Measurements from ENCODE around the gene DRD4.

The DRD4 gene

DNA sequence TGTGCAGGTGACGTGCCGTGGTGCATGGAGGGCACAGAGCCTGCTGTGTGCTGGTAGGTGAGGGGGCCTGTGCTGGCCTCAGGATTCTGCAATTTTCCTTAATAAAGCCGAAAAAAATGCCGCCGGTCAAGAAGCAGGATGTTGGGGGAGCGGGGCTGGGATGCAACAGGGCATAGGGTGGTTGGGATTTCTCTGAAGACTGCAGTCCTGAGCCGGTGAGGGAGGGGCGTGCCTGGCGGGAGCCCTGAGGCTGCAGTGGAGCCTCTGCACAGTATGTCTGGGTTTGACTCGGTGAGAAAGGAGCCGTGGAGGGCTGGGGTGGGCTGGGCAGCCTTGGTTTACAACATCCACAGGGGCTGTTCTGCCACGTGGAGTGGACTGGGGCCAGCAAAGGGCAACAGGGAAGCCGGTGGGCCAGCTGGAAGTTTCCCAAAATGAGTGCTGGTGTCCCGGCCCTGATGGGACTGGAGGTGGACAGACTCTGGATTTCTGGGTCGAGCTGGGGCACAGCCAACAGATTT lies 13.7 kb upstream of the DRD4 start:
- DNase-seq (ENCODE audit: low spot score) = no peak

DNA sequence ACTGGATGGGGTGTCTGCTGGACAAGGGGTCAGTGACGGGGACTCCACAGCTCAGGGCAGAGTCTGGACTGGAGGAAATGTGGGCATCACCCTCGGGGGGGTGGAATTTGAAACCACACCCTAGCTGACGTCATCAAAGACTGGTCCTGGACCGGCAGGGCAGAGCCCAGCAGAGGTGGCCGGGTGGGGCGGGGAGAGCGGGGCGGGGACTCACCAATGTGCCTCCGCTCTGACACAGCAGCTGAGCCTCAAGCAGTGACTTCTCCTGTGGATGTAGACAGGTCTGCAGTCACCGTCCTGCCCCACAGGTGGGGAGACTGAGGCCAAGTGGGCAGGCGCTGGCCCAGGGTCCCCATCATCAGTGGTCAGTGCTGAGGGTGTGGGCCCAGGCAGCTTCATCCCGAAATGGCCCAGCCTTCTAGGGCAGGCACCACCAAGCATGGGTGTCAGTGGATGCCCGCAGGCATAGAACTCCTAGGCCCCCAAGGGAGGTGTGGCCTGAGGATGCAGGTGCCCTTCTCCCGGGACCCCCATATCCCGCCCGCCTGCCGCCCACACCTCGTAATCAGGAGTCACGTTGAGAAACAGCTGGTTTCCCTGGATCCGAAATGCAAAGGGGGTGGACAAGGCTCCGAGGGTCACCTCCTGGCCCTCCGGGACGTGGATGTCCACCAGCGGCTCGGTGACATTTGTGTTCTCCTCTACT lies 12.9 kb upstream of the DRD4 start:
- no peak for DNase-seq (ENCODE audit: low spot score)

DNA sequence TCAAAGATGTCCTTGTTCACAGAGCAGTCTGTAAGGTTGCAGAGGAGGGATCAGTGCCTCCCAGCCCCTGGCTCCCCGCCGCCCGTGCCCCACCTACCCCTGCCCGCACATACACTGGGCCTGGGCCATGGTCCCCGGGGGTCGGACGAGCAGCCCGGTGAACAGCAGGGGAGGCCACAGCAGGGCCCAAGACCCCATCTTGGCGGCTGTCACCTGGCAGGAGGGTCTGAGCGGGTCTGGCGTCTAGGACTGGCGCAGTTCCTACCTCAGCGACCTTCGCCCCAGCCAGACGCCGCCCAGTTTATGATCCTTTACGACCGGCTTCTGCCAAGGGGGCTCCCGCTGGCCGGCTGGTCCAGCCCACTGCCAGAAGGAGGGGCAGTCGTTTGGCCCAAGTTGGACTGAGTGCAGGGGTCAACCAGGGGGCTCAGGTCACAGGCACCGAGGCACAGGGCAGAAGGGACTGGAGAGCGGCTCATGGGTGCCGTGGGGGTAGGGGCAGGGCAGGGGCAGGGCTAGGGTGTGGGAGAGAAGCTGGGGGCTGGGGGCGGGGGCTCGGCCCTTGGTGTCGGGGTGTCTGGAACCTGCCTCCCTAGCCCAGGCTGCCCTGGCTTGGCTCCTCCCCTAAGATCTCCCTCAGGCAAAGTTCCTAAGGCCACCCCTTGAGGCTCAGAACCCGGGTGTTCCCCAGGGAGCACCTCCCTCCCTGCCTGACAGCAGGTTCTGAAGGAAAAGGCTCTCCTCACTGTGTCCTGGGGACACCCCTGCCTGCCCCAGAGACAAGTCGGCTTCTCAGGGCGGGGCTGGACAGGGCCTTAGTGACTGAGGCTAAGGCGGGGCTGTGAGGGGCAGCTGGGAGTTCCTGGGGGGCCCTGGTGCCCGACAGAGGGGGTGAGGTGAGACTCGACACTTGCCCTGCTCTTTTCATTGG lies 12.1 kb upstream of the DRD4 start, which contains the start of gene CDHR5:
Gene CDHR5, minus strand, starts transcription at position 251 of the 931 bp plus-strand sequence. Its CDS starts 53 bp downstream, at position 198.
- no peak for DNase-seq (ENCODE audit: low spot score)

DNA sequence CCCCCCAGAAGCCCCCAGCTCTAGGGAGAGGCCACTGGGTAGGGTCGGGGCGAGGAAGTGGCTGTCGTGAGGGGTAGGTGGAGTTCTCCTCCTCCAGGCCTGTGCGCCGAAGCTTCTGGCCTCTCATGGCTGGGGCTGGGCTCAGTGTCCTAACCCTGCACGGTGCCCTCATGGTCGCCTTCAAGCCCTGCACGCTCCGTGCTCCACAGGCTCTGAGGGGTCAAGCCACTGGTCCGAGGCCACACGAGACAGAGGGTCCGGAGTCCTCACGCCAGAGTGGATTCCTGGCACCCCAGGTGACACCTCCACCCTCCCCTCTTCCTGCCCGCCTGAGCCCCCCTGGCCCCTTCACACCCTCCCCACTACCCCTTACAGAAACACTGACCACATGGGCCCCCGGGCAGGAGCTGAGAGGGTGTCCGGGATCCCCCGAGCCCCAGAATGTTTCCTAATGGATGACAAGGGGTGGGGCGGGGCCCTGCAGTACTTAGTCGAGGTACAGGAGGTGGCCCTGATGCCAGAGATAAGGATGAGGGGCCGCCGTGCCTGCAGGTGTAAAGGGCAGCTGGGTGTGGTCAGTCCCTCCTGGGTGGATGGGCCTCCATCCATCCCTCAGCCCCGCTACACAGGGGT lies 11.3 kb upstream of the DRD4 start:
- DNase-seq (ENCODE audit: low spot score) = no peak

DNA sequence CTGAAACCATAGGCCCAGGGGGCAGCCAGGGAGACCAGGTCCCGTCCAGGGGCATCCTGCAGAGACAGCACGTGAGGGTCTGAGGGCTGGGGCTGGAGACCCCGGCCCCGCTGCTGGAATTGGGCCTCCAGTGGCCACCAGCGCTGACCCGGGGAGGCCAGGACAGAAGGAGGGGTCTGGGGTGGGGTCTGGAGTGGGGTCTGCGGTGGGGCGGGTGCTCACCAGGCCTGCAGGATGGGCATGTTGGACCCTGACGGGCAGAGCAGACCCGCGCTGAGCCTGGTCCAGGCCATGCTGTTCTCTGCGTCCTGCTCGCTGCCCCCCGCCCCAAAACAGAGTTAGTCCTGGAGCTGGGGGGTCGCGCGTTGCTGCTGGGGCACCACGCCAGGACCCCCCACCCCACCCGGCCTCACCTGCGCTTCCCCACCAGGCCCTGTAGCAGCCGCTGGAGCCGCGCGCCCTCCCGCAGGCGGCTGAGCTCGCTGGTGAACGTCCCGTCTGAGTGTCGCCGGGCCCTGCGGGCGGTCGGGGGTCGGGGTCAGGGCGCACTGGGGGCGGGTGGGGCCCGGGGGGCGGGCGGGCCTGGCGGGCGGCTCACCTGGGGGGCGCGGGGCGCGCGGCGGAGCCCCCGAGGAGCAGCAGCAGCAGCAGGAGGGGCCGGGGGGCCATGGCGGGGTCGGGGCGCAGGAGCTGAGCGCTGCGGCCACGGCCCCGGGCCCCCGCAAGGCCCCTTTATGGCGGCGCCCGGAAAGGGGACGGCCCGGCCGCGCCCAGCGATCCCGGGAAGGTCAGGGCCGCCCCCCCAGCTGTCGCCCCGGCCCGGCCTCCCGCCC lies 10.4 kb upstream of the DRD4 start, which contains the start of gene SCT:
Gene SCT, minus strand, starts transcription at position 707 of the 833 bp plus-strand sequence. Its CDS starts 38 bp downstream, at position 669.
- DNase-seq (ENCODE audit: low spot score) = no peak

- no peak for DNase-seq (ENCODE audit: low spot score)
These were observed 9.8 kb upstream of the DRD4 start for GRCh38 chr11:627308-627576.

- DNase-seq (ENCODE audit: low spot score) = no peak
These were observed 9.0 kb upstream of the DRD4 start for GRCh38 chr11:628056-628455.

DNA sequence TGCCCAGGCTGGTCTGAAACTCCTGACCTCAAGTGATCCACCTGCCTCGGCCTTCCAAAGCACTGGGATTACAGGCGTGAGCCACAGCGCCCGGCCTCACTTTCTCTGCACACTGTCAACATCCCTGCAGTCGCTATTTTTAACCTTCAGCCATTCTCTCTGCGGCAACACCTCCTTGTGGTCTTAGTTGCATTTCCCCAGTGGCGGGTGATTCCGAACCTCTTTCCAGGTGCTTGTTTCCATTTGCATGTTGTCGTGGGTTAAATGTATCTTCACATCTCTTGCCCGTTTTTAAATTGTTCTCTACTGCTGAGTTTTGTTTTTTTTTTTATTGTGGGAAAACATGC lies 7.9 kb upstream of the DRD4 start:
- DNase-seq (ENCODE audit: low spot score) = no peak

GRCh38 chr11:630871-631270 lies 6.2 kb upstream of the DRD4 start:
- no peak for DNase-seq (ENCODE audit: low spot score)

DNA sequence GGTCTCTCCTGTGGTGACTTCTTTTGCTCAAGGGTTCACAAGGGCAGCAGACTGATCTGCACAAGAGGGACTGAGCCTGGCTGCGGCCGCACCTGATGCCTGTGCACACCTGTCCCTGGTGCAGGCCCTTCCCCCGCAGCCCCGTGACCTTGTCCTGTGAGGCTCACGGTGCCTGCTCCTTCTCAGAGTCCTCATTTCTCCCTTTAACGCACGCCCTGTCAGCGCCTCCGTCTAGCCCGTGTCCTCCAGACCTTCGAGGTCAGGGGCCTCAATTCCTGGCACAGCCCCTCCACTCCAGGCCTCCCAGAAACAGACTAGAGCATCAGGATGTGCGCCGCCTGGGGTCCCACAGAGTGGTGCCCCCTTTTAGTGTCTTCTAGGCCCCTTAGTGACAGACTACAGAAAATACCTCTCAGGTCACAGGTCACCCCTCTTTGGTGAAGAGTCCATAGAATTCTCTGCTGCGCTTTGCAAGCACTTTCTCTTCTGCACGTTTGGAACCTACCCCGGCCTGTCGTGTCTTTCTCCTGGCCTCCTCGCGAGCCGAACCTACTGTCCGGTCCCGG lies 1.0 kb upstream of the DRD4 start:
- no peak for DNase-seq (ENCODE audit: low spot score)

DNA sequence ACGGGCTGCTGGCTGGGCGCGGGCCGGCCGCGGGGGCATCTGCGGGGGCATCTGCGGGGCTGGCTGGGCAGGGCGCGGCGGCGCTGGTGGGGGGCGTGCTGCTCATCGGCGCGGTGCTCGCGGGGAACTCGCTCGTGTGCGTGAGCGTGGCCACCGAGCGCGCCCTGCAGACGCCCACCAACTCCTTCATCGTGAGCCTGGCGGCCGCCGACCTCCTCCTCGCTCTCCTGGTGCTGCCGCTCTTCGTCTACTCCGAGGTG lies 194 bp downstream of the DRD4 start:
- DNase-seq (ENCODE audit: low spot score) = no peak

DNA sequence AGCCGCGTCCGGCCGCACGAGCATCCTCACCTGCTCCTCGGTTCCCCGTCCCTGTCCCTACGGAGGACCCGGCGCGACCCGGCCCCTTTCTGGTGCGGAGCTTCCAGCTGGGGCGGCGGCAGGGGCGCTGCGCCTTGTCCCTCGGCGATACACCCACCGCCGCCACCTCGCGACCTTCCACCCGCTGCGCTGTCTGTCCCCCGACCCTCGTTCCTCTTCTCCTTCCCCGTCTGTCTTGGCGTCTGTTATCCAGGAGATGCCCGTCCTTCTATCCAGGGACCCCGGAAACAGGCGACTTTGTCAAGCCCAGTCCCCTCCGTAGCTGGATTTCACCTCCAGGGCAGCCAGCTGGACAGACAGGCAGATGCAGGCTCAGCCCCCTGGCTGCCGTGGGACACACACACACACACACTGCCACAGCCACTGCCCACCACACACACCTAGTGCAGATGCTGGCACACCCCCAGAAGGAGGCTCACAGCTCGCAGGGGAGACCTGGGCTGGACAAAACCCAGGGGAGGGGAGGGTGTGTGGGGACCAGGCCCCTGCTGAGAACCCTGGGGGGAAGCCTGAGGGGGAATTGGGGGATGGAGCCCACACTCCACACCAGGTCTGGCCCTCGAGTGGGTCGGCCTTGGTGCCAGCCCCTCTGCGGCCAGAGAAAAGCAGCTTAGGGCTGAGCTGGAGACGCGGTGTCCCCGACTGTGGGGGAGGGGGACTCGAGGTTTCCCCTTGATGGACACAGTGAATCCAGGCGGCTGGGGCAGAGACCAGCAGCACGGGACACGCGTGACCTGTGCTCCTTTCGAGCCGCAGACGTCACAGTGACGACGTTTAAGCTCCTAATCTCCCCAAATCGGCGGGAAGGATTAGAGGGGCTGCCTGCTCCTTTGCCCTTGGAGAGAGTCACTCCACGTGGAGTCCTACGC lies 788 bp downstream of the DRD4 start:
- no peak for DNase-seq (ENCODE audit: low spot score)

DNA sequence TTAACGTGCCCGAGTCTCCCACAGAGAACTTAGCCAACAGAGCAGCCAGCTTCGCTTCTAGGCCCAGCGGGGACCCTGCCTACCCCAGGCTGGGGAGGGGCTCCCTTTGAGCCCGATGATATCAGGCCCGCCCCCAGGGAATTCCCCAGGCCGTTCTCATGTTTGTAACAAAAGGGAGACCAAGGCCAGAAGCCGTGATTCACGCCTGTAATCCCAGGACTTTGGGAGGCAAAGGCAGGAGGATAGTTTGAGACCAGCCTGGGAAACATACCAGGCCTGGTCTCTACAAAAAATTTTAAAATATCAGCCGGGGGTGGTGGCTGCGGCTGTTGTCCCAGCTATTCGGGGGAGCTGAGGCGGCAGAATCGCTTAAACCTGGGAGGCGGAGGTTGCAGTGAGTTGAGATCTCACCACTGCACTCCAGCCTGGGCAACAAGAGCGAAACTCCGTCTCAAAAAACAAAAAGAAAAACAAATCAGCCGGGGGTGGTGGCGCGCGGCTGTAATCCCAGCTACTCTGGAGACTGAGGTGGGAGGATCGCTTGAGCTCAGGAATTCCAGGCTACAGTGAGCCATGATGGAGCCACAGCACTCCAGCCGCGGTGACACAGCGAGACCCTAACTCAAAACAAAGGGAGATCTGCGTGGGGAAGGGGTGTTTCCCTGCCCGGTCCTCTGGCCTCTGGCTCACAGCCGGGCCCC lies 1.7 kb downstream of the DRD4 start:
- DNase-seq (ENCODE audit: low spot score) = no peak

- no peak for DNase-seq (ENCODE audit: low spot score)
These were observed 2.4 kb downstream of the DRD4 start for GRCh38 chr11:639332-639955.

DNA sequence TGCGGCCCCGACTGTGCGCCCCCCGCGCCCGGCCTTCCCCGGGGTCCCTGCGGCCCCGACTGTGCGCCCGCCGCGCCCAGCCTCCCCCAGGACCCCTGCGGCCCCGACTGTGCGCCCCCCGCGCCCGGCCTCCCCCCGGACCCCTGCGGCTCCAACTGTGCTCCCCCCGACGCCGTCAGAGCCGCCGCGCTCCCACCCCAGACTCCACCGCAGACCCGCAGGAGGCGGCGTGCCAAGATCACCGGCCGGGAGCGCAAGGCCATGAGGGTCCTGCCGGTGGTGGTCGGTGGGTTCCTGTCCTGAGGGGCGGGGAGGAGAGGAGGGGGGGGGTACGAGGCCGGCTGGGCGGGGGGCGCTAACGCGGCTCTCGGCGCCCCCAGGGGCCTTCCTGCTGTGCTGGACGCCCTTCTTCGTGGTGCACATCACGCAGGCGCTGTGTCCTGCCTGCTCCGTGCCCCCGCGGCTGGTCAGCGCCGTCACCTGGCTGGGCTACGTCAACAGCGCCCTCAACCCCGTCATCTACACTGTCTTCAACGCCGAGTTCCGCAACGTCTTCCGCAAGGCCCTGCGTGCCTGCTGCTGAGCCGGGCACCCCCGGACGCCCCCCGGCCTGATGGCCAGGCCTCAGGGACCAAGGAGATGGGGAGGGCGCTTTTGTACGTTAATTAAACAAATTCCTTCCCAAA lies 3.1 kb downstream of the DRD4 start:
- no peak for DNase-seq (ENCODE audit: low spot score)

DNA sequence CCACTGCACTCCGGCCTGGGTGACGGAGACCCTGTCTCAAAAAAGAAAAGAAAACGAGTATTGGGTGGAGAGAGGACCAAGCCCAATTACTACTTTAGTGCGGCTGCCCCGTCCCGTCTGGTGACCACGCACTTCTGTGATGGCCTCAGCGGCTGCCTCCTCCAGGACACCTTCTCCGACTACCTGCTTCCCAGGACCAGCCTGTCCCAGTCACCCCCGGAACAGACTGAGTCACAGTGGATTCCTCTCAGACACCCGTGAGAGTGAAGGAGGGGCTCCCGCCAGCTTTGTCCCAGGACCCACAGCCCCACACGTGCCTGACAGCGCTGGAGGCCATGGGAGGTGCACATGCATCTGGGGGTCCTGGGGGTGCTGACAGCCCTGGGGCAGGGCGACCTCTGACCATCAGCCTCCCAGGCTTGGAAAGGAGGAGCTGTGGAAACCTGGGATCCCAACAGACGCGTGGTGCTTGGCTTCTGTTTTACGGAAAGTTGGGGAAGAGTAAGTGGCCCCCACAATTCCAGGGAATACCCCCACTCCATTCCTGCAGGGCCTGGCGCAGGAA lies 4.8 kb downstream of the DRD4 start:
- DNase-seq (ENCODE audit: low spot score) = no peak

- no peak for DNase-seq (ENCODE audit: low spot score)
These were observed 6.3 kb downstream of the DRD4 start for GRCh38 chr11:643366-643765.

DNA sequence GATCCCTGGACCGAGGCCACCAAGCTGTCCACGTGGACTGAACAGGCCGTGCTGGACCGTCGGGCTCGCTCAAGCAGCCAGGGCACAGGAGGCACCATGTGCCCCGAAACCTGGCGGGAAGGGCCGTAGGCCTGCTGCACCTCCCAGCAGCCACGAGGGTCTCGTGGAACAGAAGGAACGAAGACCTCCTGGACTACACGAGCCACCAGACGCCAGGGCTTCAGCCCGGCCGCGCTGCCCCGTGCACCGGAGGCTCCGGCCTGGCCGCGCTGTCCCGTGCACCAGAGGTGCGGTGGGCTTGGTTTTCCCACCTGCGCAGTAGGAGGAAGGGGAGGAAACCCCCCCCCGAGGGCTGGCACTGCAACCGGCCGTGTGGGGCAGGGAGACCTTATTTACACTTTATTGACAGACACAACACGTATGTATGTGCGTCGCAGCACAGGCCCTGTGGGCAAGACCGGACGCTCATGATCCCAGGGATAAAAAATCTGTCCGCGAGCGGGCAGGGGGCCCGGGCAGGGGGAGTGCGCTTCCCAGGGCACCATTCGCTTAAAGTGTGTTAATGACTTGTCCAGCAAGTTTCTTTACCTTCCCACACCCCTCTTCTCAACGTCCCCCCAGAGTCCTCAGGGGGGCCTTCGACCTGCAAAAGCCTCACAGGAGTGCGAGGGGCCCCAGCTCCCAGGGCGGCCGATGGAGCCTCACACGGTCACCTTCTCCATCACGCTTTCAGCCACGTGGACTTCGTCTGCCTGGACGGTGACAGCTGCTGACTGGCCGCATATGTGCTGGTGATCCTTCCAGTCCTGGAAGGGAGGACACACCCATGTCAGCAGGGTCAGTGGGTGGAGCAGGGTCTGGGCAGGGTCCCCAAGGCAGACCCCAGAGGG lies 7.0 kb downstream of the DRD4 start:
- DNase-seq (ENCODE audit: low spot score) = no peak

Data from GM03348 (cell line).